Erythroblast (primary cell): ENCODE measurements around the gene FSTL4.

Source experiments
- GATA1 ChIP-seq: IDR thresholded peaks from 2 replicates; pipeline ENCODE4 v1.6.1; 2011; ENCODE audit warnings: low read depth, mild to moderate bottlenecking, control low read depth, low read length, moderate library complexity
- POLR2A ChIP-seq: IDR thresholded peaks from 2 replicates; pipeline ENCODE4 v1.6.1; 2011; ENCODE audit warnings: mild to moderate bottlenecking, low read length

DNA sequence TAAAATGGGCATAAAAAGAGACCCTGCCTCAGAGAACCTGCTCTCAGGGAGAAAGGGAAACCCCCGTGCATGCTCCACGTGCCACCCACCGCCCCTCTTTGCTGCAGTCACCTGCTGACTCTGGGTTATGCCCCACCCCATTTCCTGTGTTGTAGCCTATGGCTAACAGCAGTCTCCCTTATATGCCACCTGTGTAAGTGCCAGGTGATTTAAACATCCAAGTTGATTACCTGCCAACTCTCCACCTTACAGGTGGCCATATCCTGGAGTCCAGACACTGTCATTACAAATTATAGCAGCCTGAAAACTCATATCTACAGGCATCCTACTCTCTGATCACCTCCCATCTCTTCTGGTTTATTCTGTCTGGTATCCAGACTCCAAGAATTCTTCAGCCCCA is 318.0 kb downstream of the FSTL4 start:
- TF ChIP-seq POLR2A = no peak
- TF ChIP-seq GATA1 = no peak
